ENCODE data around the gene VWA5B1. TPM values are rescaled to one million over a fixed set of nuclear protein-coding genes. Genes with fewer than 3 reads are reported as not detected.

VWA5B1 gene
- polyA plus RNA-seq, 1 donor (not counting 4 experiments of a cell fraction or from before 2014, with no cell fraction given) = not detected

DNA sequence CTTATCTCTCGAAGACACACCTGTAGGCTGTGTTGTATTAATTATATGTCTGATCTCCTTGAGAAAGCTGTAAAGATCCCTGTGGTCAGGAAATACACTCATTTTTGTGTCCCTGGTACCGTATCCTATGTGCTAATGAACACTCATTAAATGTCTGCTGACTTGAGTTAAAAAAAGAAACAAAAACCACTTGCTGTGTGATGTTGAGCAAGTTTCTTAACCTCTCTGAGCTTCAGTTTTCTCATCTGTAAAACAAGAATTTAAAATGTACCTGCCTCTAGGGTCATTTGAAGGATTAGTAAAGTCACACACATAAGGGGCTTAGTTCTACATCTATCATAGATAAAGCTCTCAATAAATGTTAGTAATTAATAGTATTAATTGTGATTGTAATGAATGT, 91.3 kb downstream of the VWA5B1 start:
- Histone ChIP-seq H3K4me2 (ENCODE audit: control insufficient read depth, extremely low read depth, insufficient read depth, low read depth, low read length) (no peak overlapping the region), H3K4me3 (ENCODE audit: control insufficient read depth in 2 of 3, extremely low read depth in 1 of 3, insufficient read depth in 2 of 3, low read depth in 1 of 3, low read length in 3 of 3) (no peak overlapping the region), H3K9me3 (ENCODE audit: control insufficient read depth, low read depth, low read length) (no peaks in the 10 kb centered on the region), H3K9me1 (ENCODE audit: control insufficient read depth, extremely low read depth, insufficient read depth, low read length) (peaks cover 3% of the 10 kb centered on the region), H3K27me3 (ENCODE audit: control insufficient read depth, extremely low read depth, insufficient read depth, low read length) (peaks cover 33% of the 10 kb centered on the region), H3K9ac (ENCODE audit: control insufficient read depth, extremely low read depth, insufficient read depth, low read length) (no peak overlapping the region), H3K27ac (ENCODE audit: control insufficient read depth, insufficient read depth, low read length) (no peak overlapping the region), H3K36me3 (ENCODE audit: control insufficient read depth in 2 of 2, extremely low read depth in 1 of 2, insufficient read depth in 2 of 2, low read length in 2 of 2) (no peaks in the 10 kb centered on the region), H3K79me2 (ENCODE audit: control insufficient read depth, insufficient read depth, low read length) (no peaks in the 10 kb centered on the region), H3K4me1 (ENCODE audit: control insufficient read depth, extremely low read depth, insufficient read depth, low read length) (peaks cover 12% of the 10 kb centered on the region), H2AFZ (ENCODE audit: control insufficient read depth, low read length) (no peak overlapping the region), H4K20me1 (ENCODE audit: control insufficient read depth, extremely low read depth, insufficient read depth, low read length) (no peaks in the 10 kb centered on the region)
- FAIRE-seq = peak; percentile 26
- no peak for DNase-seq (ENCODE audit: low read depth, low spot score)
- TF ChIP-seq, protein P1, sequence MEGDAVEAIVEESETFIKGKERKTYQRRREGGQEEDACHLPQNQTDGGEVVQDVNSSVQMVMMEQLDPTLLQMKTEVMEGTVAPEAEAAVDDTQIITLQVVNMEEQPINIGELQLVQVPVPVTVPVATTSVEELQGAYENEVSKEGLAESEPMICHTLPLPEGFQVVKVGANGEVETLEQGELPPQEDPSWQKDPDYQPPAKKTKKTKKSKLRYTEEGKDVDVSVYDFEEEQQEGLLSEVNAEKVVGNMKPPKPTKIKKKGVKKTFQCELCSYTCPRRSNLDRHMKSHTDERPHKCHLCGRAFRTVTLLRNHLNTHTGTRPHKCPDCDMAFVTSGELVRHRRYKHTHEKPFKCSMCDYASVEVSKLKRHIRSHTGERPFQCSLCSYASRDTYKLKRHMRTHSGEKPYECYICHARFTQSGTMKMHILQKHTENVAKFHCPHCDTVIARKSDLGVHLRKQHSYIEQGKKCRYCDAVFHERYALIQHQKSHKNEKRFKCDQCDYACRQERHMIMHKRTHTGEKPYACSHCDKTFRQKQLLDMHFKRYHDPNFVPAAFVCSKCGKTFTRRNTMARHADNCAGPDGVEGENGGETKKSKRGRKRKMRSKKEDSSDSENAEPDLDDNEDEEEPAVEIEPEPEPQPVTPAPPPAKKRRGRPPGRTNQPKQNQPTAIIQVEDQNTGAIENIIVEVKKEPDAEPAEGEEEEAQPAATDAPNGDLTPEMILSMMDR (optimal IDR thresholded peaks at IDR 0.05 in 1 of 3, IDR thresholded peaks at IDR 0.05 in 1 of 3, conservative IDR thresholded peaks at IDR 0.05 in 1 of 3; ENCODE audit: extremely low read depth in 1 of 3, insufficient read depth in 2 of 3, low read length in 3 of 3) = no peak
- TF ChIP-seq EZH2 (IDR thresholded peaks at IDR 0.05; ENCODE audit: low read length) = no peak
- dilution Hi-C loops (cut with MboI; ENCODE audit: extremely low pct_ligation_motif_present, low sequenced_read_pairs) = no loop called here

GRCh38 chr1:20382711-20383110, 92.0 kb downstream of the VWA5B1 start:
- no peaks in the 10 kb centered on the region for H3K36me3 ChIP-seq (ENCODE audit: control insufficient read depth in 2 of 2, extremely low read depth in 1 of 2, insufficient read depth in 2 of 2, low read length in 2 of 2)
- FAIRE-seq (no peak), DNase-seq (ENCODE audit: low read depth, low spot score) (no peak)
- H3K27me3 ChIP-seq (ENCODE audit: control insufficient read depth, extremely low read depth, insufficient read depth, low read length) = peaks cover 39% of the 10 kb centered on the region
- peaks cover 3% of the 10 kb centered on the region for H3K9me1 ChIP-seq (ENCODE audit: control insufficient read depth, extremely low read depth, insufficient read depth, low read length)
- H3K79me2 ChIP-seq (ENCODE audit: control insufficient read depth, insufficient read depth, low read length) = no peaks in the 10 kb centered on the region
- H3K9ac ChIP-seq (ENCODE audit: control insufficient read depth, extremely low read depth, insufficient read depth, low read length) = no peak overlapping the region
- no peaks in the 10 kb centered on the region for H3K9me3 ChIP-seq (ENCODE audit: control insufficient read depth, low read depth, low read length)
- H3K4me2 ChIP-seq (ENCODE audit: control insufficient read depth, extremely low read depth, insufficient read depth, low read depth, low read length) = no peak overlapping the region
- H3K4me3 ChIP-seq (ENCODE audit: control insufficient read depth in 2 of 3, extremely low read depth in 1 of 3, insufficient read depth in 2 of 3, low read depth in 1 of 3, low read length in 3 of 3) = no peak overlapping the region
- dilution Hi-C loops (cut with MboI; ENCODE audit: extremely low pct_ligation_motif_present, low sequenced_read_pairs) = no loop called here
- TF ChIP-seq, protein P1 (optimal IDR thresholded peaks at IDR 0.05 in 1 of 3, IDR thresholded peaks at IDR 0.05 in 1 of 3, conservative IDR thresholded peaks at IDR 0.05 in 1 of 3; ENCODE audit: extremely low read depth in 1 of 3, insufficient read depth in 2 of 3, low read length in 3 of 3) = no peak
- no peak for TF ChIP-seq EZH2 (IDR thresholded peaks at IDR 0.05; ENCODE audit: low read length)
- no peak overlapping the region for H3K27ac ChIP-seq (ENCODE audit: control insufficient read depth, insufficient read depth, low read length)
- H3K4me1 ChIP-seq (ENCODE audit: control insufficient read depth, extremely low read depth, insufficient read depth, low read length) = peaks cover 12% of the 10 kb centered on the region
- H2AFZ ChIP-seq (ENCODE audit: control insufficient read depth, low read length) = no peak overlapping the region
- no peaks in the 10 kb centered on the region for H4K20me1 ChIP-seq (ENCODE audit: control insufficient read depth, extremely low read depth, insufficient read depth, low read length)

Measured in keratinocyte (primary cell).